Measurements from ENCODE around the gene INAFM1. TPM values are rescaled to one million over a fixed set of nuclear protein-coding genes. Genes with fewer than 3 reads are reported as not detected.

INAFM1 gene
- total and polyA plus RNA-seq, 9 of the 15 experiments (the other 6 are each of a cell fraction or from before 2014, with no cell fraction given), result 0.71 to 30.9 (median 3.1) TPM

- no peak for TF ChIP-seq ZBTB49 (CRISPR knock-in tag; IDR thresholded peaks at IDR 0.05; ENCODE audit: borderline replicate concordance)
- TF ChIP-seq ZNF699 (CRISPR knock-in tag; IDR thresholded peaks at IDR 0.05; ENCODE audit: insufficient replicate concordance), result no peak
- TF ChIP-seq CHCHD3 (CRISPR knock-in tag; IDR thresholded peaks at IDR 0.05), result no peak
- no peak for TF ChIP-seq SMAD2 (IDR thresholded peaks at IDR 0.05; ENCODE audit: low read depth, low read length)
- TF ChIP-seq XRCC3 (IDR thresholded peaks at IDR 0.05), result no peak
- TF ChIP-seq AFF1 (IDR thresholded peaks at IDR 0.05; ENCODE audit: low read depth in 1 of 2, partially characterized antibody in 2 of 2), result no peak
- no peak for TF ChIP-seq NFRKB (IDR thresholded peaks at IDR 0.05; ENCODE audit: low read depth)
- TF ChIP-seq ARID1B (IDR thresholded peaks at IDR 0.05), result peak; percentile 33; the same call in 1 of the 2 replicates
- no peak; the same call in 1 of the 2 replicates for TF ChIP-seq EP400 (IDR thresholded peaks at IDR 0.05)
- peak; percentile 44; the same call in 1 of the 2 replicates for TF ChIP-seq SOX6 (IDR thresholded peaks at IDR 0.05)
- TF ChIP-seq HCFC1 (IDR thresholded peaks at IDR 0.05; ENCODE audit: low read depth, low read length), result no peak
- peak; percentile 9 for TF ChIP-seq SAP30 (IDR thresholded peaks at IDR 0.05; ENCODE audit: borderline replicate concordance, insufficient read depth, low read depth, low read length, poor library complexity, severe bottlenecking)
- TF ChIP-seq ZBTB43 (CRISPR knock-in tag; IDR thresholded peaks at IDR 0.05), result no peak
- TF ChIP-seq IRF9 (tag; IDR thresholded peaks at IDR 0.05), result no peak
- no peak for TF ChIP-seq KLF6 (CRISPR knock-in tag; IDR thresholded peaks at IDR 0.05; ENCODE audit: borderline replicate concordance)
- no peak for TF ChIP-seq KLF10 (CRISPR knock-in tag; IDR thresholded peaks at IDR 0.05)
- no peak for TF ChIP-seq SAFB2 (IDR thresholded peaks at IDR 0.05; ENCODE audit: borderline replicate concordance, low read depth, low read length, severe bottlenecking)
- no peak for TF ChIP-seq ZKSCAN8 (CRISPR knock-in tag; IDR thresholded peaks at IDR 0.05)
- TF ChIP-seq POLR2G (IDR thresholded peaks at IDR 0.05; ENCODE audit: low read depth, low read length), result peak; percentile 31; the same call in 1 of the 2 replicates
Measured at GRCh38 chr19:47275791-47276461, 1.2 kb downstream of the INAFM1 start (continued).

All from K562 (cell line).